Thyroid gland (tissue), 4 donors: ENCODE results near the gene MAP3K3.
"Not testable (repeated sequence)": the region's sequence is repeated elsewhere in the genome, so short reads cannot be mapped to it uniquely, and the experiment has no call there.

Experiments
- CTCF ChIP-seq, 6 experiments: fragments of 200-600 bp in 3 of 6; fragments of 450-650 bp in 3 of 6; sonication (generic) in 3 of 6; IDR thresholded peaks; one replicate each; pipeline ENCODE4 v1.5.1; 2016 to 2019; ENCODE audit warnings: antibody characterized with exemption in 6 of 6, mild to moderate bottlenecking in 2 of 6, inconsistent platforms in 1 of 6, moderate library complexity in 1 of 6
- POLR2A ChIP-seq, 2 donors: fragments of 450-650 bp; IDR thresholded peaks; one replicate each; pipeline ENCODE4 v1.6.1; 2017; ENCODE audit warnings: antibody characterized with exemption in 2 of 2, mild to moderate bottlenecking in 2 of 2, moderate library complexity in 1 of 2

DNA sequence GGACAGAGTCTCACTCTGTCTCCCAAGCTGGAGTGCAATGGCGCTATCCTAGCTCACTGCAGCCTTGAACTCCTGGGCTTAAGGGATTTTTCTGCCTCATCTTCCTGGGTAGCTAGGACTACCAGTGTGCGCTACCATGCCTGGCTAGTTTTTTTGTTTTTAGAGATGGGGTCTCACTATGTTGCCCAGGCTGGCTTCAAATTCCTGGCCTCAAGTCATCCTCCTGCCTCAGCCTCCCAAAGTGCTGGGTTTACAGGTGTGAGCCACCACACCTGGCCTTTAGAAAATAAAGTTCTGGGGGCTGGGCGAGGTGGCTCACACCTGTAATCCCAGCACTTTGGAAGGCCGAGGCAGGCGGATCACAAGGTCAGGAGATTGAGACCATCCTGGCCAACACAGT lies 98.0 kb downstream of the MAP3K3 start:
- not testable (repeated sequence) for TF ChIP-seq CTCF, POLR2A (IDR thresholded peaks at IDR 0.05)
